ENCODE results near the gene CCDC122.

The CCDC122 gene

DNA sequence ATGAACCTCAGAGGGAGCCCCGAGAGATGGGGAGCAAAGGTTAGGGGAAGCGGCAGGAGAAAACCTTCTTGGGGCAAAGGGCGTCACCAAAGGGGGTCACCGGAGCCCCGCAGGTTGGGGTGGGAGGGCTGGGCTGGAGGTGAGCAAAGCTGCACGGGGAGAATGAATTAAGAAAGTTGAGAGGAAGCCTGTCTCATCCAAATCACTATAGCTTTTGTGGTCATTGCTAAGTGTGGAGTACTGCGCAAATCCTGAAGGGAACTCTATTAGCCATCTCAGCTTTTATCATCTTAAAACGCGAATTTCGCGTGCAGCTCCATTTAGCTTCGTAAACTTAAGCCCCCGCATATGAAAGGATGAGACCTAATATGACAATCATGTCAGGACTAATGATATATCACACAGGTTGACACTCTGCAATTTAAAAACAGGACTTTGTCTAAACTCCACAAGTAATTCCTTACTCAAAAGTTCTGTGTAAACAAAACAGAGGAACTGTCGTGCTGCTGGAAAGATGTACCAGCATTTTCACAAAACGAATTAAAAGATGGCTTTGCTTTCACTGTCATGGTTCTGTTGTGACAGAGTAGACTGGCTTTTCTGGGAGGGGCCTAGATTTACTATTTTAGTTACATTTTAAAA, 795 bp upstream of the CCDC122 start:
- CTCF ChIA-PET = no interaction called here
- peak overlapping the region; percentile 82 for H3K27ac ChIP-seq
- DNase-seq (ENCODE audit: low spot score) = no peak
- TF ChIP-seq, protein P1, sequence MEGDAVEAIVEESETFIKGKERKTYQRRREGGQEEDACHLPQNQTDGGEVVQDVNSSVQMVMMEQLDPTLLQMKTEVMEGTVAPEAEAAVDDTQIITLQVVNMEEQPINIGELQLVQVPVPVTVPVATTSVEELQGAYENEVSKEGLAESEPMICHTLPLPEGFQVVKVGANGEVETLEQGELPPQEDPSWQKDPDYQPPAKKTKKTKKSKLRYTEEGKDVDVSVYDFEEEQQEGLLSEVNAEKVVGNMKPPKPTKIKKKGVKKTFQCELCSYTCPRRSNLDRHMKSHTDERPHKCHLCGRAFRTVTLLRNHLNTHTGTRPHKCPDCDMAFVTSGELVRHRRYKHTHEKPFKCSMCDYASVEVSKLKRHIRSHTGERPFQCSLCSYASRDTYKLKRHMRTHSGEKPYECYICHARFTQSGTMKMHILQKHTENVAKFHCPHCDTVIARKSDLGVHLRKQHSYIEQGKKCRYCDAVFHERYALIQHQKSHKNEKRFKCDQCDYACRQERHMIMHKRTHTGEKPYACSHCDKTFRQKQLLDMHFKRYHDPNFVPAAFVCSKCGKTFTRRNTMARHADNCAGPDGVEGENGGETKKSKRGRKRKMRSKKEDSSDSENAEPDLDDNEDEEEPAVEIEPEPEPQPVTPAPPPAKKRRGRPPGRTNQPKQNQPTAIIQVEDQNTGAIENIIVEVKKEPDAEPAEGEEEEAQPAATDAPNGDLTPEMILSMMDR (conservative IDR thresholded peaks at IDR 0.05; ENCODE audit: low read depth) = no peak
- POLR2A ChIA-PET (ENCODE audit: low non-redundant PET) = no interaction called here

DNA sequence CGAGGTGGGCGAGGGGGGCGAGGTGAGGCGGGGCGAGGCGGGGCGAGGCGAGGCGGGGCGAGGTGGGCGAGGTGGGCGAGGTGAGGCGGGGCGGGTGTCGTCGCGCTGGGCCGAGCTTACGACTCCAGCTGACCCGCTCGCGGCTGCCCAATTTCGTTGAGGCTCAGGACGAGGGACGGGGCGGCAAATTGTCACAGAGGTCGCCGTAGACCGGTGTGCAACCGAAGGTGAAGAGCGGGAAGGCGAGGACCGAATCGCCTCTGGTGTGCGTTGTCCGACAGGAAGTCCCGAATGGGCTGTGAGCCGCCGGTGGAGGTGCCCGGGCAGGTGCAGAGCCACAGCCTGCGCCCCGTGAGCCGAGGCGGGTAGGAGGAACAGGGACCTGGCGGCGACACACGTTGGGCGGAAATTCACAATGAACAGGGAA, 228 bp upstream of the CCDC122 start, which contains the start of gene LACC1:
TSS of gene LACC1 (plus strand) at position 150 of the 427 bp plus-strand sequence. CDS start 1,082 bp downstream, outside the sequence.
- TF ChIP-seq, protein P1 (conservative IDR thresholded peaks at IDR 0.05; ENCODE audit: low read depth) = no peak
- POLR2A ChIA-PET (ENCODE audit: low non-redundant PET) = no interaction called here
- peak within 1 kb of the TSS; percentile 82 for H3K27ac ChIP-seq
- no peak for DNase-seq (ENCODE audit: low spot score)
- CTCF ChIA-PET = interaction anchor here (0.6 to 0.7 kb wide), 2 partner anchors 433 to 1659 kb away, joined by 3 to 5 read pairs; no protein-coding TSS in a partner anchor

DNA sequence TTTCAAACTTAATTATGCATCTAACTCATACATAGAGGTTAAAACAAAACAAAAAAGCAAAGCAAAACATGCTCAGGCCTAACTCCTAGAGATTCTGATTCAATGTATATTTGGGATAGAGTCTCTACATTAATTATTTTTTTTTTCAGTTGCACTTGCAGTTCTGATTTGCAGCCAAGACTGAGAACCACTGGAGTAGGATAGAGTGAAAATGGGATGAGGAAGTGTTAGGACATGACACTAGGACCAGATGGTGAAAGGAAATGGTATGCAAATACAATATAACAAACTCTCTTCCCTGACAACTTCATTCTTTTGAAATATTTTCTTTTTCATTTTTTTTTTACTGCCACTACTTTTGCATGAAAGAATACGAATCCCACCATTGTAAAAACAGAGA, 1.8 kb downstream of the CCDC122 start:
- TF ChIP-seq, protein P1 (conservative IDR thresholded peaks at IDR 0.05; ENCODE audit: low read depth) = no peak
- ChIA-PET POLR2A (ENCODE audit: low non-redundant PET) (no interaction called here), CTCF (interaction anchor here (0.7 to 1.6 kb wide), 2 partner anchors 27 to 71 kb away, joined by 3 to 6 read pairs; no protein-coding TSS in a partner anchor)
- no peak for DNase-seq (ENCODE audit: low spot score)
- H3K27ac ChIP-seq = no peak overlapping the region

DNA sequence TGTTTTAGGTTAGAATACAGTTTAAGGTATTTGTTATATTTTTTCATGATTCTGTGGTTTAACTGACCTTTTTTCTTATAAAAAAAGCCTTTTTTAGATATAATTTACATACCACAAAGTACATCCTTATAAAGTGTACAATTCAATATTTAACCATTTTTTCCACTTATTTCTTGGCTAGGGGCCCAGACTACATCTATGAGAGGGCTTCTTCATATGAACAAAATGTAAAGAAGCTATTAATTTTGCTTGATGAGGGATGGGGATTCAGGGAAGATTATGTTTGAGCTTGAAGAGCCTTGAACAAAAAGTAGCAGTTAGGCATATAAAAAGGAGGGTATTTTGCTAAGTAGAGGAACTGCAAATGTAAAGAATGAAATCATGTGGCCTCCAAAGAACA, 2.2 kb downstream of the CCDC122 start:
- DNase-seq (ENCODE audit: low spot score) = no peak
- CTCF ChIA-PET = interaction anchor here (0.7 to 1.6 kb wide), 2 partner anchors 28 to 70 kb away, joined by 3 to 6 read pairs; no protein-coding TSS in a partner anchor
- TF ChIP-seq, protein P1 (conservative IDR thresholded peaks at IDR 0.05; ENCODE audit: low read depth) = no peak
- H3K27ac ChIP-seq = no peak overlapping the region
- POLR2A ChIA-PET (ENCODE audit: low non-redundant PET) = no interaction called here

DNA sequence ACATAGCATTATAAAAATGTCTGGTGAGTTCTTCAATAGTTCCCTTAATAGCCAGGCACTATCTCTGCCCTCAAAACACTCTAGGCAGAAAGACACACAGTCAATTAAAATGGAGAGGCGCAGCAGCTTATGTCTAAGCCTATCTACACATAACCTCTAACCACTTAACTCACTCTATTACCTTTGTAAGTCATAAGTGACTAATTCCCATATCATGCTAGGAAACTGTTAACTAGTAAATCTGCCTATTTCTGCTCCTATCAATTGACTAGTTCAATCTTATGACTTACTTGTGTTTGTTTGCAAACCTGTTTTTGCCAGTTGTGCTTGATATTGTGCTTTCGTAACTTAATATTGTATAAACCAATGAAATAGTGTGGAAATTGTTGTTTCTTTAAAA, 3.2 kb downstream of the CCDC122 start:
- ChIA-PET CTCF (no interaction called here), POLR2A (ENCODE audit: low non-redundant PET) (interaction anchor here (0.7 kb wide), 1 partner anchor 1731 kb away, joined by 3 read pairs; no protein-coding TSS in a partner anchor)
- DNase-seq (ENCODE audit: low spot score) = no peak

DNA sequence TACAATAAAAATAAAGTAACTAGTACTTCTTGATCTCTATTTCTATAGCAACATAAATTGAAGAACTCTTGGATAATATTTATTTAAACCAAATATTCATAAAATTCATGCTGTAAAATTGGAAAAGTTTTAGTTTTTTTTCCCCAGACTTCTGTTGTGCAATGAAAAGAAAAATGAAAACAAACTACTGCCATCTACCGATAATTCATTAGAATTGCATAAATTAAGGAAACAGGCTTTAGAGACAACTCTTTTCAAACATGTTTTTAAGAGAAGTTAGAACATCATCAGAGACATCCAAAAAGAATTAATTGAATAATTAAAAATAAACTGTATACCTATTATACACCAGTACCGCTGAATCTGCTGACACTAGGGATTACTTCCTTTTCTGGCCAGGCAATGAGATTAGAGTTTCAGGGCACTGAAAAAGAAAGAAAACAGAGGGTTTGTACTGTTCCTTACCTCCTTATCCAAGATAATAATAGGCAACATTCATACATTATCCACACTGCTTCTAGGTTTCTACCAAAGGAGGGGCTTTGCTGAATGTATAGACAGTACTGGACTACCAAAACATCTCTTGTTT, 4.9 kb downstream of the CCDC122 start:
- ChIA-PET CTCF (no interaction called here), POLR2A (ENCODE audit: low non-redundant PET) (no interaction called here)
- DNase-seq (ENCODE audit: low spot score) = no peak
- TF ChIP-seq, protein P1 (conservative IDR thresholded peaks at IDR 0.05; ENCODE audit: low read depth) = peak; percentile 72
- no peak overlapping the region for H3K27ac ChIP-seq

More for the DNA sequence above, 3.2 kb downstream of the CCDC122 start:
- no peak overlapping the region for H3K27ac ChIP-seq
- TF ChIP-seq, protein P1 (conservative IDR thresholded peaks at IDR 0.05; ENCODE audit: low read depth) = no peak

Measured in RWPE1 (cell line).